PFSK-1 (cell line): Measurements from ENCODE around the gene EXOC6B.

Experiments used
- FOXP2 ChIP-seq: optimal IDR thresholded peaks from 2 replicates; pipeline ENCODE3; 2011; ENCODE audit warnings: borderline replicate concordance, control low read depth, inconsistent platforms; ENCODE audit not compliant: insufficient read depth; ENCODE audit errors: extremely low read length, extremely low read depth
- POLR2AphosphoS5 ChIP-seq: IDR thresholded peaks from 2 replicates; pipeline ENCODE4 v1.6.1; 2012; ENCODE audit warnings: low read depth, mild to moderate bottlenecking, control low read depth, low read length, moderate library complexity
- SIN3A ChIP-seq: IDR thresholded peaks from 2 replicates; pipeline ENCODE4 v1.6.1; 2012; ENCODE audit warnings: mild to moderate bottlenecking, low read length, moderate library complexity, borderline replicate concordance; ENCODE audit not compliant: insufficient read depth
- TAF1 ChIP-seq: IDR thresholded peaks from 2 replicates; pipeline ENCODE4 v1.6.1; 2012; ENCODE audit warnings: low read length, control low read depth, borderline replicate concordance; ENCODE audit not compliant: insufficient read depth
- TF ChIP-seq, protein P1 (sequence below), 2 experiments: IDR thresholded peaks; 2 replicates each; pipeline versions ENCODE4 v1.6.1 to v1.8.0; 2011 to 2012; ENCODE audit warnings: low read depth in 2 of 2, low read length in 2 of 2, control low read depth in 1 of 2, inconsistent platforms in 1 of 2, mild to moderate bottlenecking in 1 of 2, moderate library complexity in 1 of 2; ENCODE audit not compliant: insufficient read depth in 1 of 2

Gene EXOC6B

DNA sequence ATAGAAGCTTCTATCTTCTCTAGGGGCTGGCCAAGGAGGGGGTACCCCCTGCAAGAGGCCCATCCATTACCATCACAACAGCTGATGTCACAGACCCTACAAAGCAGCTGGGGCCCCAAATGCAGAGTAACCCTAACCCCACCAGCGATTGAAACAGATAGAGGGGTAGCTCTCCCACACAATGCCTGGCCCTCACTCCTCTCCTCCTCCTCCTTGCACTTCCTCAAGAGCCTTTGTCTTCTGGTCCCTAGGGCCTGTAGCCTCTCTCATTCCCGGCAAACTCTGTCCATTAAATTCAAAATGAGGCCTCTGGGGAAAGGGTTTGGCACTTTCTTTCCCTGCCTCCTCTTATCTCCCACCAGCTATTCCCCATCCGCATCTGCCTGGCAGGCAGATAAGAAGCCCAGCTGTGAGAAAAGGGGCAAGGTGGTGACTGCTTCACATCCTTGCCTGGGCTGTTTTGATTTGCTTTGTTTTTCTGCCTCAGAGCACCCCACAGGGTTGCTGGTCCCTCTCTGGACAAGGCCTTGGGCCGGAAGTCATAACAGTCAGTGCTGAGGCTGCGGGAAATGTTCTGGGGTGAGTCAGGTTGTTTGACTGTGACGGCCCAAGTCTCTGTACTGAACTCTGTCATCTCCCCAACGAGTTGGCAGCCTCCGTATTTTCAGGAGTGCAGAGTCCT, 652.1 kb downstream of the EXOC6B start:
- no peak for TF ChIP-seq FOXP2
- TF ChIP-seq TAF1: no peak
- TF ChIP-seq POLR2AphosphoS5: no peak
- no peak for TF ChIP-seq SIN3A
- TF ChIP-seq, protein P1, sequence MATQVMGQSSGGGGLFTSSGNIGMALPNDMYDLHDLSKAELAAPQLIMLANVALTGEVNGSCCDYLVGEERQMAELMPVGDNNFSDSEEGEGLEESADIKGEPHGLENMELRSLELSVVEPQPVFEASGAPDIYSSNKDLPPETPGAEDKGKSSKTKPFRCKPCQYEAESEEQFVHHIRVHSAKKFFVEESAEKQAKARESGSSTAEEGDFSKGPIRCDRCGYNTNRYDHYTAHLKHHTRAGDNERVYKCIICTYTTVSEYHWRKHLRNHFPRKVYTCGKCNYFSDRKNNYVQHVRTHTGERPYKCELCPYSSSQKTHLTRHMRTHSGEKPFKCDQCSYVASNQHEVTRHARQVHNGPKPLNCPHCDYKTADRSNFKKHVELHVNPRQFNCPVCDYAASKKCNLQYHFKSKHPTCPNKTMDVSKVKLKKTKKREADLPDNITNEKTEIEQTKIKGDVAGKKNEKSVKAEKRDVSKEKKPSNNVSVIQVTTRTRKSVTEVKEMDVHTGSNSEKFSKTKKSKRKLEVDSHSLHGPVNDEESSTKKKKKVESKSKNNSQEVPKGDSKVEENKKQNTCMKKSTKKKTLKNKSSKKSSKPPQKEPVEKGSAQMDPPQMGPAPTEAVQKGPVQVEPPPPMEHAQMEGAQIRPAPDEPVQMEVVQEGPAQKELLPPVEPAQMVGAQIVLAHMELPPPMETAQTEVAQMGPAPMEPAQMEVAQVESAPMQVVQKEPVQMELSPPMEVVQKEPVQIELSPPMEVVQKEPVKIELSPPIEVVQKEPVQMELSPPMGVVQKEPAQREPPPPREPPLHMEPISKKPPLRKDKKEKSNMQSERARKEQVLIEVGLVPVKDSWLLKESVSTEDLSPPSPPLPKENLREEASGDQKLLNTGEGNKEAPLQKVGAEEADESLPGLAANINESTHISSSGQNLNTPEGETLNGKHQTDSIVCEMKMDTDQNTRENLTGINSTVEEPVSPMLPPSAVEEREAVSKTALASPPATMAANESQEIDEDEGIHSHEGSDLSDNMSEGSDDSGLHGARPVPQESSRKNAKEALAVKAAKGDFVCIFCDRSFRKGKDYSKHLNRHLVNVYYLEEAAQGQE (IDR thresholded peaks at IDR 0.05; ENCODE audit: insufficient read depth in 1 of 2, low read depth in 2 of 2, low read length in 2 of 2): no peak

GRCh38 chr2:72172478-72172877, 653.4 kb downstream of the EXOC6B start:
- TF ChIP-seq, protein P1 (IDR thresholded peaks at IDR 0.05; ENCODE audit: insufficient read depth in 1 of 2, low read depth in 2 of 2, low read length in 2 of 2): no peak
- no peak for TF ChIP-seq SIN3A
- no peak for TF ChIP-seq TAF1
- TF ChIP-seq POLR2AphosphoS5: no peak
- no peak for TF ChIP-seq FOXP2

DNA sequence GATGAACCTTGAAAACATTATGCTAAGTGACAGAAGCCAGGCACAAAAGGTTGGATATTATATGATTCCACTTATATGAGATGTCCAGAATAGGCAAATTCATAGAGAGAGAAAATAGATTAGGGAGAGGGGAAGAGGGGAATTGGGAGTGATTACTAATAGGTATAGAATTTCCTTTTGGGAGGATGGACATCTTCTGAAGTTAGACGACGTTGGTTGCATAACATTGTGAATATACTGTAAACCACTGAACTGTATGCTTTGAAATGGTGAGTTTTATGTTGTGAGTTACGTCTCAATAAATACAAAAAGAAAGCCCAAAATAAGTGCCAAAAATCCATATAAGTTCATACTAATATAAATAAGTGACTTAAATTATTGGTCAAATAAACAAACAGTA, 659.6 kb downstream of the EXOC6B start:
- no peak for TF ChIP-seq POLR2AphosphoS5
- TF ChIP-seq SIN3A: no peak
- TF ChIP-seq, protein P1 (IDR thresholded peaks at IDR 0.05; ENCODE audit: insufficient read depth in 1 of 2, low read depth in 2 of 2, low read length in 2 of 2): no peak
- no peak for TF ChIP-seq FOXP2
- TF ChIP-seq TAF1: no peak

GRCh38 chr2:72165792-72166191, 660.0 kb downstream of the EXOC6B start:
- TF ChIP-seq, protein P1 (IDR thresholded peaks at IDR 0.05; ENCODE audit: insufficient read depth in 1 of 2, low read depth in 2 of 2, low read length in 2 of 2): no peak
- no peak for TF ChIP-seq POLR2AphosphoS5
- no peak for TF ChIP-seq TAF1

GRCh38 chr2:72162574-72162973, 663.3 kb downstream of the EXOC6B start:
- TF ChIP-seq, protein P1 (IDR thresholded peaks at IDR 0.05; ENCODE audit: insufficient read depth in 1 of 2, low read depth in 2 of 2, low read length in 2 of 2): no peak
- TF ChIP-seq POLR2AphosphoS5: no peak
- TF ChIP-seq TAF1: no peak
- no peak for TF ChIP-seq SIN3A
- TF ChIP-seq FOXP2: no peak
